SK-N-SH treated with all-trans-retinoic acid at 6 μM for 48 hours (cell line): ENCODE data around the gene TTC16.

ENCODE experiments used
- ATAC-seq: fragments of 200-7000 bp; cut with Tn5 transposase; 3 replicates; pipeline ENCODE4 v1.9.1; 2020; ENCODE audit warnings: mild to moderate bottlenecking, moderate library complexity
- ARNTL ChIP-seq: fragments of 450-650 bp; formaldehyde crosslinking; IDR thresholded peaks from 2 replicates; pipeline ENCODE4 v1.5.0; 2020; ENCODE audit warnings: low read depth, mild to moderate bottlenecking, moderate library complexity, borderline replicate concordance
- BACH2 ChIP-seq: fragments of 250-450 bp; sonication (Bioruptor Pico); IDR thresholded peaks from 2 replicates; pipeline ENCODE4 v1.9.0; 2021; ENCODE audit warnings: mild to moderate bottlenecking, borderline replicate concordance
- CSDC2 ChIP-seq: fragments of 250-450 bp; sonication (Bioruptor Pico); IDR thresholded peaks from 2 replicates; pipeline ENCODE4 v1.5.0; 2020; ENCODE audit warnings: mild to moderate bottlenecking, moderate library complexity
- ESRRG ChIP-seq: fragments of 250-450 bp; sonication (Bioruptor Pico); IDR thresholded peaks from 2 replicates; pipeline ENCODE4 v1.6.1; 2021; ENCODE audit warnings: mild to moderate bottlenecking
- GLIS3 ChIP-seq: fragments of 250-450 bp; sonication (Bioruptor Pico); IDR thresholded peaks from 2 replicates; pipeline ENCODE4 v1.5.0; 2020; ENCODE audit warnings: mild to moderate bottlenecking, moderate library complexity
- ISL1 ChIP-seq: fragments of 250-450 bp; sonication (Bioruptor Pico); IDR thresholded peaks from 2 replicates; pipeline ENCODE4 v2.1.2; 2022; ENCODE audit warnings: mild to moderate bottlenecking, moderate library complexity
- OSR1 ChIP-seq: fragments of 250-450 bp; sonication (Bioruptor Pico); IDR thresholded peaks from 2 replicates; pipeline ENCODE4 v1.8.0; 2022; ENCODE audit warnings: moderate library complexity, mild to moderate bottlenecking, inconsistent platforms
- PPARA ChIP-seq: fragments of 250-450 bp; sonication (Bioruptor Pico); IDR thresholded peaks from 2 replicates; pipeline ENCODE4 v1.5.0; 2020; ENCODE audit warnings: mild to moderate bottlenecking, borderline replicate concordance
- SNAI2 ChIP-seq: fragments of 250-450 bp; sonication (Bioruptor Pico); IDR thresholded peaks from 2 replicates; pipeline ENCODE4 v1.5.0; 2020; ENCODE audit warnings: mild to moderate bottlenecking, moderate library complexity
- TCF4 ChIP-seq: fragments of 250-450 bp; sonication (Bioruptor Pico); IDR thresholded peaks from 2 replicates; pipeline ENCODE4 v1.8.0; 2021; ENCODE audit warnings: mild to moderate bottlenecking, moderate library complexity, borderline replicate concordance
- ZC3H10 ChIP-seq: fragments of 250-450 bp; sonication (Bioruptor Pico); IDR thresholded peaks from 2 replicates; pipeline ENCODE4 v1.5.1; 2021; ENCODE audit warnings: mild to moderate bottlenecking, moderate library complexity
- ZFP3 ChIP-seq: fragments of 250-450 bp; sonication (Bioruptor Pico); IDR thresholded peaks from 2 replicates; pipeline ENCODE4 v1.5.0; 2020; ENCODE audit warnings: mild to moderate bottlenecking, moderate library complexity
- ZFP30 ChIP-seq: fragments of 450-650 bp; formaldehyde crosslinking; IDR thresholded peaks from 2 replicates; pipeline ENCODE4 v1.5.0; 2022; ENCODE audit warnings: mild to moderate bottlenecking, moderate library complexity
- ZNF565 ChIP-seq: fragments of 450-650 bp; formaldehyde crosslinking; conservative IDR thresholded peaks from 2 replicates; pipeline ENCODE4 v1.5.0; 2020; ENCODE audit warnings: low read depth, mild to moderate bottlenecking, moderate library complexity
- ZNF70 ChIP-seq: fragments of 450-650 bp; formaldehyde crosslinking; IDR thresholded peaks from 2 replicates; pipeline ENCODE4 v1.5.0; 2020; ENCODE audit warnings: mild to moderate bottlenecking, moderate library complexity
- ZNF8 ChIP-seq: fragments of 450-650 bp; formaldehyde crosslinking; IDR thresholded peaks from 2 replicates; pipeline ENCODE4 v1.5.0; 2020; ENCODE audit warnings: mild to moderate bottlenecking, moderate library complexity
- TF ChIP-seq, protein P1 (sequence below): fragments of 250-450 bp; sonication (Bioruptor Pico); IDR thresholded peaks from 2 replicates; pipeline ENCODE4 v1.5.1; 2020; ENCODE audit warnings: low read depth, mild to moderate bottlenecking, moderate library complexity
- TF ChIP-seq, protein P2 (sequence below): fragments of 250-450 bp; sonication (Bioruptor Pico); IDR thresholded peaks from 2 replicates; pipeline ENCODE4 v1.5.1; 2021; ENCODE audit warnings: mild to moderate bottlenecking, moderate library complexity
- TF ChIP-seq, protein P3 (sequence below): fragments of 250-450 bp; sonication (Bioruptor Pico); IDR thresholded peaks from 2 replicates; pipeline ENCODE4 v1.8.0; 2021; ENCODE audit warnings: low read depth, mild to moderate bottlenecking, moderate library complexity, borderline replicate concordance
- TF ChIP-seq, protein P4 (sequence below): fragments of 250-450 bp; sonication (Bioruptor Pico); IDR thresholded peaks from 2 replicates; pipeline ENCODE4 v1.5.0; 2020; ENCODE audit warnings: mild to moderate bottlenecking, moderate library complexity
- TF ChIP-seq, protein P5 (sequence below): fragments of 250-450 bp; sonication (Bioruptor Pico); IDR thresholded peaks from 2 replicates; pipeline ENCODE4 v1.8.0; 2020; ENCODE audit warnings: mild to moderate bottlenecking, moderate library complexity, borderline replicate concordance

TTC16 gene

DNA sequence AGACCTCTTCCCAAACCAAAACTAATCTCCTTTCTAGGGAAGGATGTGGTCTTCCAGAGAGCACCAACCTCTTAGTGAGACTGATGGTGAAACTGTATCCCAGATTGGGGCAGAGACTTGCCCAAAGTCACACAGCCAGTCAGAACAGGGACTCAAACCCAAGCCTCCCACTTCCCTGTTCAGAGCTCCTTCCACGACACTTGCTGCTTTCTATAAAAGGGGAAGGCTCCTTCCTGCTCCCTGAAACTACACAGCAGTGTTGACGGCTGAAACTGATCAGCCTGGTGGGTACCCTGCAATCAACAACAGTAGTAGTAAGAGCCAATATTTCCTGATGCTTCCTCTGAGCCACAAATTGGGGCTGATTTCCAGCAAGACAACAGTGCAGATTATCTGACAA lies 17.7 kb downstream of the TTC16 start:
- ATAC-seq = no peak

DNA sequence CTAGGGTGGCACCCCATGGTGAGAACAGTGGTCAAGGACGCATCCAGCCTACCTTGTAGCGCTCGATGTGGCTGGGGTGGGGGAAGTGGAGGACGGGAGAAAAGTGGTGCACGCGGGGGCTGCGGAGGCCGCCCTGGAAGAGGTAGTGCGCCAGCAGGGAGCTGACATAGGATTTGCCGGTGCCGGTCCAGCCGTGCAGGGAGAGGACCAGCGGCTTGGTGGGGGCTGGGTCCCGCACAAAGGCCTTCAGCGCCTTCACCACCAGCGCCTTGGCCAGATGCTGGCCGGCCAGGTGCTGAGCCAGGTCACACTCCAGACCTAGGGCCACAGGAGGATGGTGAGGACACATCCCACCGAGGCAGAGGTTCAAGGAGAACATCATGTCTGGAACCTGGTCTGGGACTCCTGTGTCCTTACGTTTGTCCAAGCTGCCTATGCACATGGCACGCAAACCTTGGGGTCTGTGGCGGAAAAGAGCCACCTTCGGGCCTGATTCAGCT lies 18.4 kb downstream of the TTC16 start:
- TF ChIP-seq, protein P1, sequence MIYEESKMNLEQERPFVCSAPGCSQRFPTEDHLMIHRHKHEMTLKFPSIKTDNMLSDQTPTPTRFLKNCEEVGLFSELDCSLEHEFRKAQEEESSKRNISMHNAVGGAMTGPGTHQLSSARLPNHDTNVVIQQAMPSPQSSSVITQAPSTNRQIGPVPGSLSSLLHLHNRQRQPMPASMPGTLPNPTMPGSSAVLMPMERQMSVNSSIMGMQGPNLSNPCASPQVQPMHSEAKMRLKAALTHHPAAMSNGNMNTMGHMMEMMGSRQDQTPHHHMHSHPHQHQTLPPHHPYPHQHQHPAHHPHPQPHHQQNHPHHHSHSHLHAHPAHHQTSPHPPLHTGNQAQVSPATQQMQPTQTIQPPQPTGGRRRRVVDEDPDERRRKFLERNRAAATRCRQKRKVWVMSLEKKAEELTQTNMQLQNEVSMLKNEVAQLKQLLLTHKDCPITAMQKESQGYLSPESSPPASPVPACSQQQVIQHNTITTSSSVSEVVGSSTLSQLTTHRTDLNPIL (CRISPR knock-in tag) = no peak
- TF ChIP-seq TCF4 = no peak; the same call in 1 of the 2 replicates
- TF ChIP-seq, all 23 proteins: peak for 0
- ATAC-seq = no peak

More for the DNA sequence above, 17.7 kb downstream of the TTC16 start:
- TF ChIP-seq GLIS3 (no peak), TCF4 (no peak), CSDC2 (CRISPR knock-in tag) (no peak)
- TF ChIP-seq, all 23 proteins: peak for 0

DNA sequence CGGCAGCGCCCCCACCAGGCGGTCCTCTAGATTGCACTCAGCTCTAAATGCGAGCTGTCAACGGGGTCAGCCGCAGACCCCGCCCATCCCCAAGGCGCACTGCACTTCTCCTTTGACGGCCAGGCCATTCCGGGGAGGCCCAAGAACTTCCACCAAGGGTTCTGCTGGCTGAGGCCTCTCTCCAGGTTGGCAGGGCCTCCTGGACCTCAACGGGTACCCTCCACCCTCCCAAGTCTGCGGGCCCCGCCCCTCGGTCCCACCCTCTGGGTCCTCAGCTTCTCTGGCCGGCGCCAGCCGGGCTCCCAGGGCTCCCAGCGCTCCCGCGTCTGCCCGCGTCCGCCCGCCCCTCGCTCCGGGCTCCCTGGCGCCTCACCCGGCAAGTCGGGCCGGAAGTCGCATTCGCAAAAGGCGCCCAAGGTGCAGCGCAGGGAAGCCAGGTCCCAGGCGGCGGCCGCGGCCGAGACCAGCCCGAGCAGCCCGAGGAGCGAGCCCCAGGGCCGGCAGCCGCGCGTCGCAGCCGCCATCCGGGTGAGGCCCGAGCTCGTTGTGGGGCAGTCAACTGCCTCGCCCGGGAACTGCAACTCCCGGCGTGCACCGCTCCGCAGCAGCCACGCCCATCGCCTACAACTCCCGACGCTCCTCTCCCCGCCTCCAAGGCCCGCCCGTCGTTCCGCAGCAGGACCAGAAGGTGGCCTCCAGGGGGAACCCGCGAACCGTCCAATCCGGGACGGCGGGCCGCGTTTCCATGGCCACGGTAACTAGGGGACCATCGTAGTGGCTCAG lies 19.1 kb downstream of the TTC16 start, which contains the start of gene TOR2A:
TOR2A (minus strand) TSS at position 548 of the 783 bp plus-strand sequence; CDS start at position 524, 24 bp downstream.
- TF ChIP-seq ESRRG (CRISPR knock-in tag) (no peak), TCF4 (no peak)
- TF ChIP-seq, protein P2, sequence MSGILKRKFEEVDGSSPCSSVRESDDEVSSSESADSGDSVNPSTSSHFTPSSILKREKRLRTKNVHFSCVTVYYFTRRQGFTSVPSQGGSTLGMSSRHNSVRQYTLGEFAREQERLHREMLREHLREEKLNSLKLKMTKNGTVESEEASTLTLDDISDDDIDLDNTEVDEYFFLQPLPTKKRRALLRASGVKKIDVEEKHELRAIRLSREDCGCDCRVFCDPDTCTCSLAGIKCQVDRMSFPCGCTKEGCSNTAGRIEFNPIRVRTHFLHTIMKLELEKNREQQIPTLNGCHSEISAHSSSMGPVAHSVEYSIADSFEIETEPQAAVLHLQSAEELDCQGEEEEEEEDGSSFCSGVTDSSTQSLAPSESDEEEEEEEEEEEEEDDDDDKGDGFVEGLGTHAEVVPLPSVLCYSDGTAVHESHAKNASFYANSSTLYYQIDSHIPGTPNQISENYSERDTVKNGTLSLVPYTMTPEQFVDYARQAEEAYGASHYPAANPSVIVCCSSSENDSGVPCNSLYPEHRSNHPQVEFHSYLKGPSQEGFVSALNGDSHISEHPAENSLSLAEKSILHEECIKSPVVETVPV = no peak
- ATAC-seq = peak; percentile 96

DNA sequence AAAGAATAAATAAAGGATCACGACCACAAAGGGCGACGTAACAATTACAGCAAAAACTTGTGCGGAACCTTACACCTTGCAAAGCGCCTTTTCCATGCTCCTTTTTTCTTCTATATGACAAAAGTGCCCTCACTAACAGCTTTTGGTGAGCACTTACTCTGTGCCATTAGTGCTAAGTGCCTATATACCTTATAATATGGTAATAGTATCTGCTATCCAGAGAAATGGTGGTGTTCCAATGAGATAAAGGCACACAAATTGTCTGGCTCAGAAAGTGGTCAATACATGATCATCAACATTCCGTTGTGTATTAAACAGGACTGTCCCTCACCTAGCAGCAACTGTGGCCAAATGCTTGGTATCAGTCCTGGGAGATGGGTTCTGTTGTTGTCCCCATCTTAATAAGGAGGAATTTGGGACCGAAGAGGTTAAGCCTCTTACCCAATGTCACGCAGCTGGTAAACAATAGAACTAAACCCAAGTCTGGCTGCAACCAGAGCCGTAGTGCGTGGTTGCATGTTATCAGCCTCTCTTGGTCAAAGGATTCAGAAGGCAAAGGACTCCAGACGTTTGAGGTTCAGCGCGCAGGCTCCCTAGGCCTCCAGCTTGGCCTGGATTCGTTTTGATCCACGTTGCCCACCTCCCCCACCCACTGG lies 19.8 kb downstream of the TTC16 start:
- no peak for TF ChIP-seq CSDC2 (CRISPR knock-in tag)
- TF ChIP-seq PPARA (CRISPR knock-in tag) = no peak
- no peak for TF ChIP-seq BACH2 (CRISPR knock-in tag)
- no peak for TF ChIP-seq TCF4
- TF ChIP-seq OSR1 = no peak
- TF ChIP-seq, protein P3, sequence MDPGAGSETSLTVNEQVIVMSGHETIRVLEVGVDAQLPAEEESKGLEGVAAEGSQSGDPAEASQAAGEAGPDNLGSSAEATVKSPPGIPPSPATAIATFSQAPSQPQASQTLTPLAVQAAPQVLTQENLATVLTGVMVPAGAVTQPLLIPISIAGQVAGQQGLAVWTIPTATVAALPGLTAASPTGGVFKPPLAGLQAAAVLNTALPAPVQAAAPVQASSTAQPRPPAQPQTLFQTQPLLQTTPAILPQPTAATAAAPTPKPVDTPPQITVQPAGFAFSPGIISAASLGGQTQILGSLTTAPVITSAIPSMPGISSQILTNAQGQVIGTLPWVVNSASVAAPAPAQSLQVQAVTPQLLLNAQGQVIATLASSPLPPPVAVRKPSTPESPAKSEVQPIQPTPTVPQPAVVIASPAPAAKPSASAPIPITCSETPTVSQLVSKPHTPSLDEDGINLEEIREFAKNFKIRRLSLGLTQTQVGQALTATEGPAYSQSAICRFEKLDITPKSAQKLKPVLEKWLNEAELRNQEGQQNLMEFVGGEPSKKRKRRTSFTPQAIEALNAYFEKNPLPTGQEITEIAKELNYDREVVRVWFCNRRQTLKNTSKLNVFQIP = no peak
- TF ChIP-seq ZFP3 (CRISPR knock-in tag) = no peak
- TF ChIP-seq, protein P4, sequence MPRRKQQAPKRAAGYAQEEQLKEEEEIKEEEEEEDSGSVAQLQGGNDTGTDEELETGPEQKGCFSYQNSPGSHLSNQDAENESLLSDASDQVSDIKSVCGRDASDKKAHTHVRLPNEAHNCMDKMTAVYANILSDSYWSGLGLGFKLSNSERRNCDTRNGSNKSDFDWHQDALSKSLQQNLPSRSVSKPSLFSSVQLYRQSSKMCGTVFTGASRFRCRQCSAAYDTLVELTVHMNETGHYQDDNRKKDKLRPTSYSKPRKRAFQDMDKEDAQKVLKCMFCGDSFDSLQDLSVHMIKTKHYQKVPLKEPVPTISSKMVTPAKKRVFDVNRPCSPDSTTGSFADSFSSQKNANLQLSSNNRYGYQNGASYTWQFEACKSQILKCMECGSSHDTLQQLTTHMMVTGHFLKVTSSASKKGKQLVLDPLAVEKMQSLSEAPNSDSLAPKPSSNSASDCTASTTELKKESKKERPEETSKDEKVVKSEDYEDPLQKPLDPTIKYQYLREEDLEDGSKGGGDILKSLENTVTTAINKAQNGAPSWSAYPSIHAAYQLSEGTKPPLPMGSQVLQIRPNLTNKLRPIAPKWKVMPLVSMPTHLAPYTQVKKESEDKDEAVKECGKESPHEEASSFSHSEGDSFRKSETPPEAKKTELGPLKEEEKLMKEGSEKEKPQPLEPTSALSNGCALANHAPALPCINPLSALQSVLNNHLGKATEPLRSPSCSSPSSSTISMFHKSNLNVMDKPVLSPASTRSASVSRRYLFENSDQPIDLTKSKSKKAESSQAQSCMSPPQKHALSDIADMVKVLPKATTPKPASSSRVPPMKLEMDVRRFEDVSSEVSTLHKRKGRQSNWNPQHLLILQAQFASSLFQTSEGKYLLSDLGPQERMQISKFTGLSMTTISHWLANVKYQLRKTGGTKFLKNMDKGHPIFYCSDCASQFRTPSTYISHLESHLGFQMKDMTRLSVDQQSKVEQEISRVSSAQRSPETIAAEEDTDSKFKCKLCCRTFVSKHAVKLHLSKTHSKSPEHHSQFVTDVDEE = no peak
- TF ChIP-seq ZNF565 = no peak
- TF ChIP-seq, protein P5, sequence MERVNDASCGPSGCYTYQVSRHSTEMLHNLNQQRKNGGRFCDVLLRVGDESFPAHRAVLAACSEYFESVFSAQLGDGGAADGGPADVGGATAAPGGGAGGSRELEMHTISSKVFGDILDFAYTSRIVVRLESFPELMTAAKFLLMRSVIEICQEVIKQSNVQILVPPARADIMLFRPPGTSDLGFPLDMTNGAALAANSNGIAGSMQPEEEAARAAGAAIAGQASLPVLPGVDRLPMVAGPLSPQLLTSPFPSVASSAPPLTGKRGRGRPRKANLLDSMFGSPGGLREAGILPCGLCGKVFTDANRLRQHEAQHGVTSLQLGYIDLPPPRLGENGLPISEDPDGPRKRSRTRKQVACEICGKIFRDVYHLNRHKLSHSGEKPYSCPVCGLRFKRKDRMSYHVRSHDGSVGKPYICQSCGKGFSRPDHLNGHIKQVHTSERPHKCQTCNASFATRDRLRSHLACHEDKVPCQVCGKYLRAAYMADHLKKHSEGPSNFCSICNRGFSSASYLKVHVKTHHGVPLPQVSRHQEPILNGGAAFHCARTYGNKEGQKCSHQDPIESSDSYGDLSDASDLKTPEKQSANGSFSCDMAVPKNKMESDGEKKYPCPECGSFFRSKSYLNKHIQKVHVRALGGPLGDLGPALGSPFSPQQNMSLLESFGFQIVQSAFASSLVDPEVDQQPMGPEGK = no peak
- TF ChIP-seq ARNTL (CRISPR knock-in tag) = no peak
- no peak for TF ChIP-seq ZFP30
- no peak for TF ChIP-seq SNAI2 (CRISPR knock-in tag)
- no peak for TF ChIP-seq ZNF8 (CRISPR knock-in tag)
- no peak for TF ChIP-seq ISL1
- TF ChIP-seq ZNF70 (CRISPR knock-in tag) = no peak
- TF ChIP-seq ZC3H10 (CRISPR knock-in tag) = no peak
- no peak for TF ChIP-seq ESRRG (CRISPR knock-in tag)
- no peak for ATAC-seq
